GM12873 (cell line): ENCODE results near the gene SLC38A5.

Experiments used
- TF ChIP-seq, protein P1 (sequence below): IDR thresholded peaks from 2 replicates; pipeline ENCODE4 v1.5.1; 2012; ENCODE audit warnings: low read depth, mild to moderate bottlenecking, moderate library complexity, low read length, control low read depth; ENCODE audit not compliant: insufficient read depth; ENCODE audit errors: missing control alignments

The SLC38A5 gene

DNA sequence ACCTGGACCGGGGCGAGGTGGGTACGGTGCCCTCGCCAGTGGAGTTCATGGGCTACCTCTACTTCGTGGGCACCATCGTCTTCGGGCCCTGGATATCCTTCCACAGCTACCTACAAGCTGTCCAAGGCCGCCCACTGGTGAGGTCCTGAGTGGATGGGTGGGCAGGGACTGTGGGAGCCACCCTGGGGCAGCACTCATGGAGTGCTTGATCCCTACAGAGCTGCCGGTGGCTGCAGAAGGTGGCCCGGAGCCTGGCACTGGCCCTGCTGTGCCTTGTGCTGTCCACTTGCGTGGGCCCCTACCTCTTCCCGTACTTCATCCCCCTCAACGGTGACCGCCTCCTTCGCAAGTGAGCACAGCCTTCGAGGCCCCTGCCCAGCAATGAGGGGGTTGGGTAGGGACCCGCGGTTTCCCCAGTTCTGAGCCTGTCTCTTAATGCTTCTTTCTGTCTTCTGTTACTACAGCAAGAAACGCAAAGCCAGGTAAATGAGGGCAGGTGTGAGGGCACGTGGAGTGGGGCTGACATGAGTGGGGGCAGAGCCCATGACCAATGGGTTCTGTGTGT is 42.4 kb upstream of the SLC38A5 start:
- TF ChIP-seq, protein P1, sequence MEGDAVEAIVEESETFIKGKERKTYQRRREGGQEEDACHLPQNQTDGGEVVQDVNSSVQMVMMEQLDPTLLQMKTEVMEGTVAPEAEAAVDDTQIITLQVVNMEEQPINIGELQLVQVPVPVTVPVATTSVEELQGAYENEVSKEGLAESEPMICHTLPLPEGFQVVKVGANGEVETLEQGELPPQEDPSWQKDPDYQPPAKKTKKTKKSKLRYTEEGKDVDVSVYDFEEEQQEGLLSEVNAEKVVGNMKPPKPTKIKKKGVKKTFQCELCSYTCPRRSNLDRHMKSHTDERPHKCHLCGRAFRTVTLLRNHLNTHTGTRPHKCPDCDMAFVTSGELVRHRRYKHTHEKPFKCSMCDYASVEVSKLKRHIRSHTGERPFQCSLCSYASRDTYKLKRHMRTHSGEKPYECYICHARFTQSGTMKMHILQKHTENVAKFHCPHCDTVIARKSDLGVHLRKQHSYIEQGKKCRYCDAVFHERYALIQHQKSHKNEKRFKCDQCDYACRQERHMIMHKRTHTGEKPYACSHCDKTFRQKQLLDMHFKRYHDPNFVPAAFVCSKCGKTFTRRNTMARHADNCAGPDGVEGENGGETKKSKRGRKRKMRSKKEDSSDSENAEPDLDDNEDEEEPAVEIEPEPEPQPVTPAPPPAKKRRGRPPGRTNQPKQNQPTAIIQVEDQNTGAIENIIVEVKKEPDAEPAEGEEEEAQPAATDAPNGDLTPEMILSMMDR, result no peak

DNA sequence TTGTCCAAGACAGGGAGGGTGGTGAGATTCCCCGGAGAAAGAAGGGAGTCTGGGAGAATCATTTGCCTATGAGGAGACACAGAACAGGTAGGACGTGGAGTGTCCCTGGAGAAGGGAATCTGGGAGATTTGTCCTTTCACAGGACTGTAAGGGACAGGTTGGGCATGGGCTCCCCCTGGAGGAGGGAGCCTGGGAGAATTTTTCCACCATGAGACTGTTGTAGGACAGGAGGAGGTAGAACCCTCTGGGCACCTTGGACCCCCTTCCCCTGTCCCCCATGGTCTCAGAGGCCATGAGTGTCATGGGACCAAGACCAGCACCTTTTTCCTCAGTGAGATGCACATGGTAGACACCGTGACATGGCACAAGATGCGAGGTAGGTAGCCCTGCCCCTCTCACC is 41.5 kb upstream of the SLC38A5 start:
- TF ChIP-seq, protein P1, result peak; percentile 28

DNA sequence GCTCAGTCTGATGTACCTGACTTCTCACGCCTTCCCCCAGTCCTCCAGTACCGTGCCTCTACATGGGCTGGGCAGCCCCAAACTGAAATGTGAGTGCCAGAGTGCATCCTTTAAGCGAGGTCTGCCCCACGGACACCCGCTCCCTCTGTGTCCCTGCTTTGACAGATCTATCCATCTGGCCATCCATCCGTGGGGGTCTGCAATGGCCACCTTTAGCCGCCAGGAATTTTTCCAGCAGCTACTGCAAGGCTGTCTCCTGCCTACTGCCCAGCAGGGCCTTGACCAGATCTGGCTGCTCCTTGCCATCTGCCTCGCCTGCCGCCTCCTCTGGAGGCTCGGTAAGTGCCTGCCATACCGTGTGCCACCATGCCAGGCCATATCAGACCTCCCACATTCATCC is 39.6 kb upstream of the SLC38A5 start:
- TF ChIP-seq, protein P1, result no peak

DNA sequence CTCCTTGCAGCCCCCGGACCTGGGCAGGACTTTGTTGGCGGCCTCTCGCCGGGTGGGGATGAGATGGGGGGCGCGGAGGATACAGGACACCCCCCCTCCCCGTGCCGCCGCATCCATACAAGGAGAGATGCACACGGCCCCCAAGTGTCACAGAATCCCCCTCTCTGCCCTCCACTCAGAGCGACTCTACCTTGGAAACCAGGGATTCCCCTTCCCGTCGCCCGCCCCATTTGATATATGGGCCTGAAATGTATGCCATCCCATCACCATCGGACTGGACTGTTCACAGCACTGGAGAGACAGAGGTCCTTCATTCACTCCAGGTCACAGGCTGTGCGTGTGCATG is 39.2 kb upstream of the SLC38A5 start:
- TF ChIP-seq, protein P1, result no peak

DNA sequence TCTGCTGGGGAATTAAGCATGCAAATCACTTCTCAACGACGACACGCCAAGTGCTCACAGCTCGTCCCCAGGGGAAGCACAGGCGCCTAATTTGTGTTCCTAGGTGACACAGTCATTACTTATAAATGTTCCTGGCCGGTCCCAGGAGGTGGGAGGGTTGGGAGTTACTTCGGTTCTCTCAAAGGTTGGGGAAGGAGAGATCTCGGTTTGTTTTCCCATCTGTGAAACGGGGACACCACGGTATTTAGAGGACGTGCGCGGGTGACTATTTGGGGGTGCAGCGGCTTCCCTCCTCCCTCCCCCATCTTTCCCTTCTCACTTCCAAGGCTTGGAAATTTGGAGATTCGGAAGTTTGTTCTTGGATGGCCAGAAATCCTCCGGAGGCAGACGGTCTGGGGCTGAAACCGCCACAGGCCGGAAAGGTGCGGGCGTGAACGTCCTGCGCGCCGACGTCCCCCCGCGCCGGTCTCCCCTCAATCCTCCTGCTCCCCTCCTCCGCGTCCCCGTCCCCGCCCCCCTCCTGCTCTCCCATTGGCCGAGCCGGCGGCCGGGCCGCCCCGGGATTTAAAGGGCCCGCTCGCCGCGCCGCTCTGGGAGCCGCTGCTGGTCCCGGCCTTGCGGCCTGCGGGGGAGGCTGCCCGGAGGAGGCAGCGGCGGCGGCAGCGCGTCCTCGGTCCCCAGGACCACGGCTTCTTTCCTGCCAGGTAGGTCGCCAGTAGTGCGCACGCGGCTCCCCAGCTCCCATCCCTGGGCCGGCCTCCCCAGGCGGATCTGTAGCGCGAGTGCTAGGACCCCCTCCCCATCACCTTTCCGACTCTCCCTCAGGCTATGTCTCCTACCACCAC is 38.6 kb upstream of the SLC38A5 start, which contains the start of gene PORCN:
Gene PORCN, plus strand, starts transcription at position 593 of the 845 bp plus-strand sequence. CDS start 829 bp downstream, outside the sequence.
- TF ChIP-seq, protein P1, result no peak

DNA sequence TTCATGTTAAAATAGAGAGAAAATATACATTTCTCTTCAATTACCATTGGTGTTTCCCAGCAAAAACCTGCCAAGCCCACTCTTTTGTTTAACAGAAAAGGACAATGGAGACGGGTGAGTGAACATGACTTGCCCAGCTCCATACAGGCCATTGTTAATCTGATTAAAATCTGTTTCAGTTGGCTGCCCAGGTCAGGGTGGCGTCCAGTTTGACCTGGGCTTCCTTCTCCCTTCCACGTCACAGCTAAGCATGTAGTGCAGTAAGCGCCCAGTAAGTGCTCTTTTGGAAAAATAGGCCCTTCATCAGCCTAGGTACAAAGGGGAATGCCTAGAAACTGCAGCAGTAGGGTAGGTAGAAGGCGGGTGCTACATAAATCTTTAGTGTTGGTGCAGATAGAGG is 37.2 kb upstream of the SLC38A5 start:
- TF ChIP-seq, protein P1, result no peak

DNA sequence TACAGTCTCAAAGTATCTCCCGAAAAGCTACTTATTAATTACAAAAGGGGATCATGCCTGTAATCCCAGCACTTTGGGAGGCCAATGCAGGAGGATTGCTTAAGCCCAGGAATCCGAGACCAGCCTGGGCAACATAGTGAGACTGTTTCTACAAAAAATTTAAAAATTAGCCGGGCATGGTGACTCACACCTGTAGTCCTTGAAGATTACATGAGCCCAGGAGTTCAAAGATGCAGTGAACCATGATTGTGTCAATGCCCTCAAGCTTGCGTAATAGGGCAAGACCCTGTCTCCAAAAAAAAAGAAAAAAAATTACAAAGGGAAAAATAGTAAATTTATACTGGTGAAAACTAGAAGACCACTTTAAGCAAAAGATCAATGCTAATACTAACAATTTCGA is 35.4 kb upstream of the SLC38A5 start:
- TF ChIP-seq, protein P1, result no peak
